LNCAP (cell line): ENCODE results near the gene STAT5A.

Source experiments
- TF ChIP-seq, protein P1 (sequence below): fragments of 450-650 bp; IDR thresholded peaks from 2 replicates; pipeline ENCODE4 v1.5.1; 2017; ENCODE audit warnings: mild to moderate bottlenecking

Gene STAT5A

DNA sequence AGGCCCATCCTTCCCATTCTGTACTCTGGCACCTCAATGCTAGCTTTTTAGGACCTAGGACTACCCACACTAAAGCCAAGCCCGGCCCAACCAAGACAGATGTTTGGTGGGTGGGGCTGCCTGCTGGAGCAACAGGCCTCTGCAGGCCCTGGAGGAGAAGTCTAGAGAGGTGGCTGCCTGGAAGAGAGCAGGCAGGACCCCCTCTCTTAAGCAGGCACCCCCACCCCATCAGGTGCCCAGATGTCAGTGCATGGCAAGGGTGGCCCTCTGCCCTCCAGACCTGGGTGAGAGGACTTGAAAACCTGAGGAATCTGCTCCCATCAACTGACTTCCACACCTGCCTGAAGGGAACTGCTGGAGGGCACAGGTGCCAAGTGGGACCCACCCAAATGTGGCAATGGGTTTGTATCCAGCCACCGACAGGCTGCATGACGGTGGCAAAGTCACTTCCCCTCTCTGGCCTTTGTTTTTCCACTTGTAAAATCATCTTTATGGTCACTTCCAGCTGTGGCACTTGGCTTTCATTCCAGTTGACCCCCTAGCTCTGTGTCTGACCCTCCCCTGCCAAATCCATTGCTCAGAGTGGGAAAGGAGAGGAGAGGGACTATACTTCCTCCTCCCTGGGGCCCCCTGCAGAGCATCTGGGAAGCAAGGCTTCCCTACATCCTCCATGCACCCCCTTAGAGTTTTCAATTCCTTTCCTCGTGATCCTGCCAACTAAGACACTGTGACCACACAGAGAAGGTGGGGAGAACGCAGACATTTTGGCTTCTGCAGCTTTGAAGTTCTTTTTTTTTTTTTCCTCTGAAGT lies 1.7 kb upstream of the STAT5A start:
- TF ChIP-seq, protein P1, sequence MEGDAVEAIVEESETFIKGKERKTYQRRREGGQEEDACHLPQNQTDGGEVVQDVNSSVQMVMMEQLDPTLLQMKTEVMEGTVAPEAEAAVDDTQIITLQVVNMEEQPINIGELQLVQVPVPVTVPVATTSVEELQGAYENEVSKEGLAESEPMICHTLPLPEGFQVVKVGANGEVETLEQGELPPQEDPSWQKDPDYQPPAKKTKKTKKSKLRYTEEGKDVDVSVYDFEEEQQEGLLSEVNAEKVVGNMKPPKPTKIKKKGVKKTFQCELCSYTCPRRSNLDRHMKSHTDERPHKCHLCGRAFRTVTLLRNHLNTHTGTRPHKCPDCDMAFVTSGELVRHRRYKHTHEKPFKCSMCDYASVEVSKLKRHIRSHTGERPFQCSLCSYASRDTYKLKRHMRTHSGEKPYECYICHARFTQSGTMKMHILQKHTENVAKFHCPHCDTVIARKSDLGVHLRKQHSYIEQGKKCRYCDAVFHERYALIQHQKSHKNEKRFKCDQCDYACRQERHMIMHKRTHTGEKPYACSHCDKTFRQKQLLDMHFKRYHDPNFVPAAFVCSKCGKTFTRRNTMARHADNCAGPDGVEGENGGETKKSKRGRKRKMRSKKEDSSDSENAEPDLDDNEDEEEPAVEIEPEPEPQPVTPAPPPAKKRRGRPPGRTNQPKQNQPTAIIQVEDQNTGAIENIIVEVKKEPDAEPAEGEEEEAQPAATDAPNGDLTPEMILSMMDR: no peak

- TF ChIP-seq, protein P1: no peak
These were observed 857 bp upstream of the STAT5A start for GRCh38 chr17:42287305-42287976.

- TF ChIP-seq, protein P1: no peak
These were observed 709 bp downstream of the STAT5A start for GRCh38 chr17:42288803-42289610.

GRCh38 chr17:42289611-42290181 lies 1.4 kb downstream of the STAT5A start:
- TF ChIP-seq, protein P1: no peak

DNA sequence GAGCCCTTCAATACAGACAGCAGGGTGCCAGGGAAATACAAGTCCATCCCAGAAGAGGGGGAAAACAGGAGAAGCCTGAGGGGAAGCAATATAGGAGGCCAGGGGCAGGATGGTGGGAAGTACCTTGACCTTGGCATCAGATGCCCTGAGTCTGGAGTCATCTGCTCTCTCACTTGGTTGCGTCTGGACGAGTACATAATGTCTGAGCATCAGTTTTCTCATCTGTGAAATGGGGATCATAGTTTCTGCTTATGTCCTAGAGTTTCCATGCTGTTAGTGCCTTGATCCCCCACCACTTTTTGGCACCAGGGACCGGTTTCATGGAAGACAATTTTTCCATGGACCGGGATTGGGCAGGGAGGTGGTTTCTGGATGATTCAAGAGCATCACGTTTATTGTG lies 2.3 kb downstream of the STAT5A start:
- TF ChIP-seq, protein P1: no peak

DNA sequence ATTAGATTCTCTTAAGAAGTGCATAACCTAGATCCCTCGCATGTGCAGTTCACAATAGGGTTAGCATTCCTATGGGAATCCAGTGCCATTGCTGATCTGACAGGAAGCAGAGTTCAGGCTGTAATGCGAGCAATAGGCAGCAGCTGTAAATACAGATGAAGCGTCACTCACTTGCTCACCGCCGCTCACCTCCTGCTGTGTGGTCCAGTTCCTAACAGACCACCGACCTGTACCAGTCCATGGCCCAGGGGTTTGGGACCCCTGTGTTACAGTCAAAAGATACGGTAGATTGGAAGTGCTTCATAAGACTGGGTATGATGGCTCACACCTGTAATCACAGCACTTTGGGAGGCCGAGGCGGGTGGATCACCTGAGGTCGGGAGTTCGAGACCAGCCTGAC lies 2.8 kb downstream of the STAT5A start:
- TF ChIP-seq, protein P1: no peak
